SU-DHL-6 (cell line): Measurements from ENCODE around the gene ATP11A.

Experiments
- EZH2phosphoT487 ChIP-seq: fragments of 200-600 bp; sonication (generic), shearing (Covaris generic); conservative IDR thresholded peaks from 2 replicates; pipeline ENCODE4 v1.6.1; 2018; ENCODE audit warnings: mild to moderate bottlenecking, antibody characterized with exemption, low read length, moderate library complexity, mixed read lengths
- TF ChIP-seq, protein P1 (sequence below): fragments of 200-600 bp; sonication (generic); IDR thresholded peaks from one replicate; pipeline ENCODE4 v1.5.1; 2017; ENCODE audit warnings: antibody characterized with exemption, mild to moderate bottlenecking, low read length, moderate library complexity; ENCODE audit not compliant: insufficient read depth, poor library complexity, severe bottlenecking

DNA sequence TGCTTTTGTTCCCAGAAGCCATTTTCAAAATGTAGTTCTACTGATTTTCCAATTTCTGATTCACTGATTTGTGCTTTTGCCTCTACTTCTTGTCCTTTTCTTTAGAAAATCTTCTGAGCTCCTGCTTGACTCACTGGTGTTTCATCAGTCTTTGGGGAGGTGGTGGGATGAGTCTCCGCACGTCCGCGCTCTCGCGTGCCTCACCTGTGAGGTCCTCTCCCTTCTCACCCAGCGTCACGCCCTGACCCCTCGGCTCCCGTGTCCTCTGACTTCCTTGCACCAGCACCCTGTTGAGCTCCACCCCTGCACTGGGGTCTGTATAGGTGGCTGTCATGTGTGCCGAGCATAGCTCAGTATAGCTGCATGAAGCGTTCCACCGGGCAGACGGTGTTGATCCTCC lies 226.5 kb downstream of the ATP11A start:
- TF ChIP-seq, protein P1, sequence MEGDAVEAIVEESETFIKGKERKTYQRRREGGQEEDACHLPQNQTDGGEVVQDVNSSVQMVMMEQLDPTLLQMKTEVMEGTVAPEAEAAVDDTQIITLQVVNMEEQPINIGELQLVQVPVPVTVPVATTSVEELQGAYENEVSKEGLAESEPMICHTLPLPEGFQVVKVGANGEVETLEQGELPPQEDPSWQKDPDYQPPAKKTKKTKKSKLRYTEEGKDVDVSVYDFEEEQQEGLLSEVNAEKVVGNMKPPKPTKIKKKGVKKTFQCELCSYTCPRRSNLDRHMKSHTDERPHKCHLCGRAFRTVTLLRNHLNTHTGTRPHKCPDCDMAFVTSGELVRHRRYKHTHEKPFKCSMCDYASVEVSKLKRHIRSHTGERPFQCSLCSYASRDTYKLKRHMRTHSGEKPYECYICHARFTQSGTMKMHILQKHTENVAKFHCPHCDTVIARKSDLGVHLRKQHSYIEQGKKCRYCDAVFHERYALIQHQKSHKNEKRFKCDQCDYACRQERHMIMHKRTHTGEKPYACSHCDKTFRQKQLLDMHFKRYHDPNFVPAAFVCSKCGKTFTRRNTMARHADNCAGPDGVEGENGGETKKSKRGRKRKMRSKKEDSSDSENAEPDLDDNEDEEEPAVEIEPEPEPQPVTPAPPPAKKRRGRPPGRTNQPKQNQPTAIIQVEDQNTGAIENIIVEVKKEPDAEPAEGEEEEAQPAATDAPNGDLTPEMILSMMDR = no peak
- no peak for TF ChIP-seq EZH2phosphoT487
